NCI-H1092 (cell line): ENCODE data around the gene ATG10.
A peak's percentile ranks its signal among the peaks of the same experiment; 100 is the strongest.

Experiments
- DNase-seq: peaks from one replicate; lab custom pipeline; 2025; lab: John Stamatoyannopoulos, UW

ATG10 gene

DNA sequence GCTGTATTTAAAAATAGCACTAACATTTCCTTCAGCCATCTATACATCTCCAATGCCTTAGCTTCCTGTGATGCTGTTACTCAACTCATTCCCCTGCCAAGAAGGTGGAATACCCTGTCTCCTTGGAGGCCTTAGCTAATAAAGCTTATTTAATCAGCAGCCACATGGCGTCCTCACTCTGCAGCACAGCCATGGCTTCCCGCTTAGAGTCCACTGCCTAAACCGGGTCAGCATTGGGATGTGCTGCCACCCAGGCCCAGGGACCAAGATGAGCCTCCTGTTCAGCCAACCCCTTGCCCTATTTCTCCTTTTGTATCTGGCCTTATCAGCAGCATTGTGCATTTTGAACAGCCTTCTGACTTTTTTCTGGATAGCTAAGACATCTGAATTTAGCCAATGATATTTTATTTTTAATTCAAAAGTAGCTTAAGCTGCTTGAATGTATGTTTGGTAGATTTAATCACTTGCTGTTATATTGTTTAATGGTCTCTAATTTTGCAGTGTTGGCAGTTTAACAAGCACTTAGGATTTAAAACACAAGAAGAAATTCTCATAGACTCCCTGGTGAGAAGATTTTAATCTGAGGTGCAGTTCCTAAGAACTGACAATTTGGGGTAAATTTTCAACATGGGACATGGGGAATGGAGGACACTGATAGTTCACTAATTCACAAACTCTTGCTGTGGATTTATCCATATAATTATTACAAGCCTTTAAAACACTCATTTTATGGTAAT is 193.3 kb downstream of the ATG10 start:
- no peak for DNase-seq

DNA sequence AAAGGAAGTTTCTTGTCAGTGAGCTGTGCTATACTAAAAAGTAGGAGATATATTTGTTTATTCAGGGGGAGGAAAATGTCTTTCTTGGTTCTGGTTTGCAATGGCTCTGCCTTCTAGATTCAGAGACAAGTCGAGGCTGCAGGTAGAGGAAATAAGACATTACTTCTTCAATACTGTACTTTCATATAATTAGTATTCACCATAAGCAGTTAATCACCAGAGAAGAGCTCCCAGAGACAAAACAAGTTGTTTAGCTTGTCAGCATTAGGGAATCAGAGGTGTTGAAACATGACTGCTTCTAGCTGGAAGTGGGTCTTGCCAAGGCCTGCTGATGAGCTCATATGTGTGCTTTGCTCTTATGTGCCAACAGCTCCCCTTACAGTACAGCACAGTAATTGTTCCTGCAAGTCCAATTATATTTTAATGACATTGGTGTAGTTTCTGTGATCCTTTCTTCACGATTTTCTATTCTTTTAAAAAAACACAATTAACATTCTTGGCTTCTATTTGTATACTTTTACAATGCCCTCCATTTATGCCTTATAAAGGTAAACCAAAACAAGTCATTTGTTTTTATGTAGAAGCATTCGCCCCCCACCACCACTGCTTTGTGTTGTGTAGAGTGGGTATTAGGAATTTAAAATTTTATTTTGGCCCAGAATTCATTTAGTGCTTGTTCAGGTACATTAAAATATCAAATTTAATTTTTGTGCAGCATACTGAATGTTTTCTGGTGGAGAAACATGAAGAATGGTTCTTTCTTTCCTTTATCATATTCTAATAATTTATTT is 194.1 kb downstream of the ATG10 start:
- DNase-seq, result peak; percentile 75

DNA sequence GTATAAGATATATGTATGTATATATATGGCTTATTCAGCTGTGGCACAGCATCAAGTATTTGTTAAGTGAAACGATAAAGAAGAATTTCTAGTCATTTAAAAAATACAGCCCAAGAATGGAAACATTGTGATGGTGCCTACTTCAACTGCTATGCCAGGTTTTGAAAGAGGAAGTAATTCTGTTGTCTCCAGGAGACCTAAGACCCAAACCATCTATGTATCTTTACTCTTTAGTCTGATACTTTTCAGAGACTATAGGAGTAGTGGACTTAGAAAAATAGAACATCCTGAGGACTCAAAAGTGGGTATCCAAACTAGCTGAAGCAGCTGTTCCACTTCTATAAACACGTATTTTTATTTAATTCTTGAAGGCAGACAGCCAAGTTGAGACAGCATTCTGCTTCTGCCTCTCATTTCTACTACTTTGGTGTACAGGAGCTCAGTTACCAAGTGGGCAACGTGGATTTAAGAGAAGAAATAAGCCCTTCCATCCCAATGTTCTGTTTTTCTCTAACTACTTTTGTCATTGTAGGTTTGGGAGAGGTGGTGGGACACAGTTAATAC is 195.6 kb downstream of the ATG10 start:
- DNase-seq, result no peak

DNA sequence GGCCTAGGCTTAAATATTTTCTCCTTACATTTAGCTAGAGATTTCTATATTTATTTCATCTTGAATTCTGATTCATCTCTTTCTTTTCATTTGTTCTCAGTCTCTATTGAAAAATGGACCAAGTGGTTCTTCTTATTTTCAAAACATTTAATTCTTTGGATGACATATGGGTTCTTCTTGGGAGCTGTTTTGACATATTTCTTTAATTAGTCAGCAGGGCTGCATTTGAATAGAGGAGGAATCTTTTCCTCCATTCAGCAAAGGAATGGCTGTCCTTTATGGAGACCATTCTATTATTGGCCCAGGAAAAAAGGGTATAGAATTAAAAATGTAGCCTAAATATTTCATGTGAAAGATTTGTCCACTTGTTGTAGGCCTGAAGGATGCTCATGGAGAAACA is 196.5 kb downstream of the ATG10 start:
- DNase-seq, result no peak

DNA sequence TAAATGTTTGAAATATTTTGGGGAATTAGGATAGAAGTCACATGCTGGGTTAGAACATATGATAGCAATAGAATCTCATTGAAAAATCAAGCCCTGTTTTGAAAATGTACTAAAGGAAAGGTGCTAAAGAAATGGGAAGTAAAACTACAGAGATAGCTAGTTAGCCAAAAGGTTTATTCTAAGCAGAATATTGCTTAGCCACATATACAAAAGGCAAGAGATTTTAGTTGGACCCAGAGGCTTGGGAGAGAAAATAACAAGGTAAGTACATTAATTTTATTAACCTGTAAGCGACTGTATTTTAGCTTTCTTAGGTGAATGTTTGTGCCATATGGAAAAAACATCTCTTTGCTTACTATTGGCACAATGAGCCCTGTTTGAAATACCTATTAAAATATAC is 198.1 kb downstream of the ATG10 start:
- no peak for DNase-seq

DNA sequence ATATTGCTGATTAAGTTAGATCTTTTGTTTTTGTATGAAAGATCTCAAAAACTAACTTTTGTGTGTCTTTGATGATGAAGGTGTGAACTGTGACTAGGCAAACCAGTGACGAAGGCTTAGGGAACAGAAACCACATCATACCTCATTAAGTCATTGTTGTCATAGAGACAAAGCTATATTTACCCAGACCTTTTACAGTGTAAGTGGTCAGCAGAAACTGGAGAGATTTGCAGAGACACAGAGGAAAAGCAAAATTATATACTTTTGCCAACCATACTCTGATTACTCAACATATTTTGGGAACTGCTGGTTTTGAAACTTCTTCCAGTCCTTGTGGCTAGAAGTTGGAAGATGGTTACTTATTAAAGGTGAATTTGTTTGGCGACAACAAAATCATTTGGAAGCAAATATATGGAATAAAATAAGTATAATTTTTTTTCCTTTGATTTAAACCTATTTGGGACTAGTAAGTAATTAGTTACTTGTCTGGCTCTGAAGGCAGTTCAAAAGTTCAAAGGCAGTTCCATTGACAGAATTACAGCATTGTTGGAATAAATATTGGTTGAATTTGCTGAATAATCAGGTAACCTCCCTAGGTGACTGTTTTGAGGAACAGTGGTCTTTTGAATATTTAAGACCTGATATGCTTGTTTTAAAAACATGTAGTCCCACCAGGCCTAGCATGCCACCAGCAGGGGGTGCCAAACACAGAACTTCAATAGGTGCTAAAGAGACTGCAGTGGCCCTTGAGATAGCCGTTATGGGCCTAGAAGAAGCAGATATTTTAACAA is 202.5 kb downstream of the ATG10 start:
- no peak for DNase-seq

DNA sequence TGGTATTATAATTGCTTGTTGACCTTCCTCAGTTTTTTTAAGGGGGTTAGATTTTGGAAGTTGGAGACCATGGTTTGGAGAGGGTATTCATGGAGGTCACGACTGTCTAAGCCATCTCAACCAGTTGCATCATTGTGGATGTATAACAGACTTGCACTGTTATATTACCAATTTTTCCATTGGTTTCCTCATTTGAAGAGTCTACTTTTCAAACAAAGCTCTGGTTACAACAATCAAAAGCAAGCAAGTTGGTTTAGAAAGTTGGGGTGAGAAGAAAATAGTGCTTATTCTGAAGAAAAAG is 203.0 kb downstream of the ATG10 start:
- DNase-seq, result no peak

DNA sequence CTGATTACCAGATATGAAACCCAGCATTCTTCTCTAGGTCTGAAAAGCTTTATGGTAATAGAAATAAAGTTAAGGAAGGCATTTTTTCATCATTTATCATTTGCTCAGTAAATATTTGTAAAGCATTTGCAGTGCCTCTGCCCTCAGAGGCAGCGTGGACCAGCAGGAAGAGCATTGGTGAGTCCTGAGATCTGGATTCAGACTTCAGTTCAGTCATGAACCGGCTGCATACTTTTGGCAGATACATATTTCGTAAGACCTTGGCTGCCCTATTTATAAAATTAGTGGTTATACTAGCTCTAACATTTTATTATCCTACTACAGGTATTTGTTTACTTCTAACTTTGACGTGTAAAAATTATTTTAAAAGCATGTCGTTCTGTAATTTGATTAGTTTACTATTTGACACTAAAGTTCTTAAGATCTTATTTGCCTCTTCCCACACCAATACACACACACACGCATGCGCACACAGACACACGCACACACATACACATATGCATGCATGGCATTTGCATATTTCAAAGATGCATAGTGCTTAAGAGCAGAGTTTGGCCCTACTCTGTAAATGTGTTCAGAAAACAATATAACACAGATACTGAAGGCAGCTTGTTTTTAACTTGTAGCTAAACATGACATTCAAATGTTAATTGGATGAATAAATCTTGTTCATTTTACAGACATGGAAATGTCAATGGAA is 204.4 kb downstream of the ATG10 start:
- no peak for DNase-seq

DNA sequence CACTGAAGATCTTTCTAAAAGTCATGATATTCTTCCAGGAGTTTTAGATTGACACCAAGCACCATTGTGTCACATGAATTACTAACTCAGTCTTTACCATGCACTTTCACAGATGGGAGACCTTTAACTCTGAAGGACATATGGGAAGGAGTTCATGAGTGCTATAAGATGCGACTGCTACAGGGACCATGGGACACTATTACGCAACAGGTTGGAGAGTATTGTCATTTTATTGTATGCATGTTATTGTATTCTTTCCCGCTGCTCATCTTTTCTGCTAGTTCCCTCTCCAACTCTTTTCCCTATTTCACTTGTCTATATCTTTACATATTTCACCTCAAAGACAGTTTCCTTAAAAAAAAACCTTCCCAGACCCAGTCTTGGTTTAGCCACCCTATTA is 206.6 kb downstream of the ATG10 start:
- no peak for DNase-seq

DNA sequence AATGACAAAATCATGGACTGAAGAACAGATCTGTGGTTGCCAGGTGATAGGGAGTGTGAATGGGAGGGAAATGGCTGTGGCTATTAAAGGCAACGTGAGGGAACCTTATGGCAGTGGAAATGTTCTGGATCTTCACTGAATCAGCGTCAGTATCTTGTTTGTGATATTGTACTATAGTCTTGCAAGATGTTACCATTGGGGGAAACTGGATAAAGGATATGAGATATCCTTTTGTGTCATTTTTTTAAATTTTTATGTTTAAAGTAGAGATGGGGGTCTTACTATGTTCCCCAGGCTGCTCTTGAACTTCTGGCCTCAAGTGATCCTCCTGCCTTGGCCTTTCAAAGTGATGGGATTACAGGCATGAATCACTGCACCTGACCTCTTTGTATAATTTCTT is 210.8 kb downstream of the ATG10 start:
- DNase-seq, result no peak

DNA sequence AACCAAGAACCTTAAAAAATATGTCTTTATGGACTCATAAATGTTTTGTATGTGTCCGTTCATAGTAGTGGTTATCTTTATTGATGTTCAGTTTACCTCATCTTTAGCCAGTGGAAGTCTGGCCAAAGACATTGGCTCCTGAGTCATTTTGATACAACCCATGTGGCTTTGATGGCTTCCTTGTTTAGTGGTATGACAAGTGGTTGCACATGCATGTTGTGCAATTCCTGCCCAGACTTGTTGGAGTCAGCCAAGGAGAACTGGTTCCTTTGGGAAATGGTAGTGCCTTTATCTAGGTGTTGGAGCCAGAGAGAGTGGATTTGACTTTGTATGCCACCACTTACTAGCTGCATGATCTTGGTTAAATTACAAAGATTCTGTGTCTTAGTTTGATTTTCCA is 212.0 kb downstream of the ATG10 start:
- DNase-seq, result no peak

DNA sequence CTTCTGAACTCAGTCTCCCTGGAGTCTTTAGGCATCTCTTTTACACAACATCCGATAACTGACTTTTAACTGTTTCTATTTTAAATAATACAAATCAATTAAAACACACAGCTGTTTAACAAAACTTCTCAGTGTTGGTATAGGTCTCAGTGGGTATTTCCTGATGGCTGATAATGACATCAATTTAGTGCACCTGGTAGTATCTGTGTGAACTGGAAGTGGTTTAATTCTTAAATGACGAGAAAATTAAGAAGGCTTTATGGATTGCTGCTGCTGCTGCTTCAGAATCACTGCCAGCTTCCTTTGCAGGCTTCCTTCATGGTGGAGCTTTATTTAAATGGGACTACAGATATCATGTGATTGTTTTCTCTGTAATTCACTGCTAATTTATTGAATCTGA is 214.0 kb downstream of the ATG10 start:
- DNase-seq, result no peak

DNA sequence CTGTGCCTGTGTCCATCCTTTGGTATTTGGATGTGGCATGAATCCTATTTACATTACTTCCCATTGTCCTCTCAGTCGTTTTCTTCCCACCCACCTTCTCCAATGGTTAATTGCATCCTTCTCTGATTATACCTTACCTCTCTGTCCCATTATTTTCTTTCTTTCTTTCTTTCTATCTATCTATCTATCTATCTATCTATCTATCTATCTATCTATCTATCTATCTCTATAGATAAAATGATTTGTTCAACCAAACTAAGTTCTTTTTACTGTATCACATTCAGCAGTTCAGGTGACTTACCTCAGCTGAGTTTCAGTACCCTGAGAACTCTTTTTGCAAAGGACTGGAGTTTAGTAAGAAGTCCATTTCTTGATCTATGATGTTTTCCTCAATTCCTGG is 225.7 kb downstream of the ATG10 start:
- no peak for DNase-seq

DNA sequence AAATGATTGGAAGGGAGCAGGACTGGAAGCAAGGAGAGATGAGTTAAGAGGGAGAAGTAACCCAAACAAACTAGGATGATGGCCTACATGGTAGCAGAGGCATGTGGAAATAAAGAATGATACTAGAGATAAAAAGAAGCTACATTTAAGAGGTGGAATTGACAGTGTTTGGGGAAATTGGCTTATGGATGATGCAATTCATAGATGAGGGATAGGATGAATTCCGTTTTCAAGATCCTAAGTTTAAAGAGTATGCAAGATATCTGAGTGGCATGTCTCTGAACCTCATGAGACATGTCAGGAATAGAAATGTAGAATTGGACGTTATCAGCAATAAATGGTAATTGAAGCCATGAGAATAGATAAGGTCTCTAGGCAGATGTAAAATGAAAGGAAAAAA is 232.7 kb downstream of the ATG10 start:
- no peak for DNase-seq

DNA sequence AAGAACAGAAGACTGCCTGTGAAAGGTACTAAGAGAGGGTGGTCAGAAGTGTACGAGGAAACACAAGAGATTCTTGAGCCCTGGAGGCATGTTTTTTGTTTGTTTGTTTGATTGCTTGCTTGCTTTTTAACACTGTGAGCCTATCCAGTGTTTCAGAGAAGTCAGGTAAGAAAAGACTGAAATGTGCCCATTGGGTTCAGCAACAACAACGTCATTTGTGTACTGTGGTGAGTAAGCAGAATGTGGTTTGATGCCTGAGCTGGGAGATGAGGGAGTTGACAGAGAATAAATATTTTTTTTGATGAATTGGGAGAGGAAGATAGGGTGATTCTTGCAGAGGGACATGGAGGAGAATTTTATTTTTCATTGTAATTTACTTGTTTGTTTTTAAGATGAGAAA is 233.2 kb downstream of the ATG10 start:
- DNase-seq, result no peak

DNA sequence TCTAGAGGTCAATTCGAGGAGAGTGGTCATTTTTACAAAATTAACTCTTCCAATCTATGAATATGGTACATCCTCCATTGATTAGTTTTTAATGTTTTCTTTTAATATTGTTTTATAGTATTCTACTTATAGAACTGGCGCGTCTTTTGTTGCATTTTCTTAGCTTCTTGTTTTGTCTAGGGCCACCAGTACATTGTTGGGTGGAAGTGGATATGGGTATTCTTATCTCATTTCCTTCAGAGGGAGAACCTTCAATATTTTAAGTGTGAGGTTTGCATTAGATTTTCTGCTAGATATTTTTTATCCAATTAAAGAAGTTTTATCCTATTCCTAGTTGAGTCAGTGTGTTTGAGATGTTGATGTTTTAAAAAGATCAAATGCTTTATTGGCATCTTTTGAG is 236.5 kb downstream of the ATG10 start:
- no peak for DNase-seq

DNA sequence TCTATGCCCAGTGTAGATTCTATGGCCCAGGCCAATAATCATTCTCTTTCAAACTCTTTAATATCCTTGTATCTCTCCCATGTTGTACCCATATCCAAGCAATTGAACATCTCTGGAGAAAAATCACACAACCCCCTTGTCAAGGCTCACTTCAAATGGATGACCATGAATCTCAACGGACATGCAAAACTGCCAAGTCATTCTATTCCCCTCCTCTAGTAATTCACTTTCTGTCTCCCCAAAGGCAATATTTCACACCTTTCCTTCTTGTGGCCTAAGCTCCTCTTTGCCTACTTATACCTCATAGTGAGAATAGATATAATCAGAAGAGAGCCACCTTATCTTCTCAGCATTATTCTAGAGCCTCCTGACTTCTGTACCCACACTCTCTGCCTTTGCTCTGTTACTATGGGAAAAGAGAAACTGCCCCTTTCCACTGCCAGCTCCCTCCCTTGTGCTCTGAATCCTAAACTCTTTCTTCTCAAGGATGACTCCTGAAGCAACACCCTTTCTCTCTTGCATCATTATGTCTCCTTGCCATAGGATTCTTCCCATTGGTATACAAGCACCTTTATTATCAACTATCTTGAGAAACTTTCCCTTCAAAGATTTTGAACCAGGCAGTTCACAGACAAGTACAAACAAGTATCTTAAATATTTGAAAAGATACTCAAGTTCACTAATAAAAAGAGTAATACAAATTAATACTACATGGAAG is 240.2 kb downstream of the ATG10 start:
- no peak for DNase-seq

DNA sequence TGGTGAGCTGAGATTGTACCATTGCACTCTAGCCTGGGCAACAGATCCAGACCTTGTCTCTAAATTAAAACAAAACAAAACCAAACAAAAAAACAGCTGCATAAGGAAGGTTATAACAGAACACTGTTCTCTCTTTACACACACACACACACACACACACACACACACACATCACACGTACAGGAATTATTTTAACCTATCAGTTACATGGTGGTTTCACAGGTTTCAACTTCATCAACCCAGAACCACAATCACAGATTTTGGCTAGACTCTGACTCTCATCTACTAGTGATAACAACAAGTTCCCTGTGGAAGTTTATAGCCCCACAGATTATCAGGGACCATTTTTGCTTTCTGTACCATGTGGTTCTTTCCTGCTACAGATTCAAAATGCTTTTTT is 246.1 kb downstream of the ATG10 start:
- no peak for DNase-seq

DNA sequence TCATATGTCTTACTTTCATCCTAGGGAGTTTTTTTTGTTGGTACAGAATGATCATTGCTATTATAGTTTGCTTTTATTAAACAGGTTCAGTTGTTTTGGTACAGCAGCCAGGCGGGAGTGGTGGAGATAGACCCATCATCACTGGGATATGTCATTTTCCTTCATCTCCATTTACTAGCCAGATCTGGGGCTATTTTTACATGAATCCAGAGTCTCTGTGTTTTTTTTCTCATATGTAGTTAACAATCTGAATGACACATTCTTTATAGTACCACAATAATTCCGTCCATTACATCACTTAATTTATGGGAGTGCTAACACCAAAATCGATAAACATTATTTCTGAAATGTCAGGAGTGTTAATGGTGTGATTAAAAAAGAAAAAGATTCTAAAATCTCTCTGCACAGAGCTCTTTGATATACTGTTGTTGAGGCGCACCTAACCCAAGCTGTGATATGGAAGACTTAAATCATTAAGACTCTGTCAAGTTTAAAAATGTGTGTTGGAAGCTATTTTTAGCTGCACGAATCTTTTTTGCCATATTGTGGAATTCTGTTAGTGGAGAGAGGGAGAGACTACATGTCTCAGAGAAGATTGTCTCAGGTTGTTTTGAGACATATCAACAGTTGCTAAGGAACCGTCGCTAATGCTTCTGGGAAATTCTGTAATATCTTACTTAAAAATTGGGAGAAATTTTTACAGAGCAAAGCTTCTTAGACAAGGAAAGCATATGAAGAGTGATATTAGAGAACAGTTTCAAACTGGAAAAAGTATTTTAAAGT is 246.7 kb downstream of the ATG10 start:
- no peak for DNase-seq

DNA sequence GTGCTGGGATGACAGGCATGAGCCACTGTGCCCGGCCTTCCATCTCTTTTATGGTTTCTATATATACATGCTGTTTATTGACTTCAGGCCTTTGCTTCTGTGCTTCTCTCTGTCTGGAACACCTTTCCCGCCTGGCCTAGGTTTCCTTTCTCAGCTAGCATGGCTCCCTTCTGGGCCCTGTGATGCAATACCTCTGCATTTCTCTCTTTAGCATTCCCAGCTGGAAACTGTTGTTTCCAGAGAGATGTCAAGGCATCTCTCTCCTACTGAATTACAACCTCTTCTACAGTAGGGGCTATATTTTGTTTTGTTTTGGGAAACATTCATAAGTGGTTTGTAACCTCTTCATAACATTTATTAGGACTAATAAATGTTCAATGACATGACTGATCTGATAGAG is 249.2 kb downstream of the ATG10 start:
- DNase-seq, result no peak
